ENCODE measurements around the gene WSB2.

Gene WSB2

DNA sequence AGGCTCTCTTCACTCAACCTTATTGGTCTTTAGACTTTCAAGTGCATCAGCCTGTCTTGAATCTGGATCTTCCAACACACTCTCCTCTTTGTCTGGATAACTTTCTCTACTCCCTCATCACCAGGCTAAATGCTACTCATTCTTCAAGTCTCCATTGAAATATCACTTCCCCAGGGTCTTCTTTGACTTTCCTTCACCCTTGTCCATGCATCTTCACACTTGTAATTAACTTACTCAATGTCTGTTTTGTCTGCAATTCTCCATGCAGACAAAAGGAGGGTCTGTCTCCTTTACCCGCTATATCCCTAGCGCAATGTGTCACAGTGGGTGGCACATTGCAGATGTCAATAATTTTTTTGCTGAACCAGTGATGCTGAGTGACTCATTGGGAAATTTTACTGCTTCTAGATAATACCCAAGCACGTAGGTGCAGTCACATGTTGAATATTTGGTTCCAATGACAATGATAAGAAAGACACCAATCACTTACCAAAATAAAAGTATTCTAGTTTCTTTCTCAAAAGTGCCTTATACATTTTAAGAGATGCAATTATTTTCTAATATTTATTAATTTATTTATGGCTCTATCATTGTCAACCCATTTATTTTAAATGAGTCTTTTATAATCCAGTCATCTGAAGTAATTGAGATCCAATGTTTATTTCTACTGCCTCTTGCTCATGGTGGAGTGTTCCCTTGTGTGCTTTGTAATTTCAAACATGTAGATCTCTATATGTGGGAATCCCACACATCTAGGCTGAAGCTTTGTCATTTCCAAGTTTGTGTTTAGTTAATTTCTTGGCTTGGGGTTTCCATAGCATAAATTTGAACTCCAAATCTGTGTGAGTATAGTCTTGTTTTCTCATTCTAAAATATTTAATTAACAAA, 66.2 kb downstream of the WSB2 start:
- no peak for DNase-seq (ENCODE audit: low read depth in 2 of 2)

DNA sequence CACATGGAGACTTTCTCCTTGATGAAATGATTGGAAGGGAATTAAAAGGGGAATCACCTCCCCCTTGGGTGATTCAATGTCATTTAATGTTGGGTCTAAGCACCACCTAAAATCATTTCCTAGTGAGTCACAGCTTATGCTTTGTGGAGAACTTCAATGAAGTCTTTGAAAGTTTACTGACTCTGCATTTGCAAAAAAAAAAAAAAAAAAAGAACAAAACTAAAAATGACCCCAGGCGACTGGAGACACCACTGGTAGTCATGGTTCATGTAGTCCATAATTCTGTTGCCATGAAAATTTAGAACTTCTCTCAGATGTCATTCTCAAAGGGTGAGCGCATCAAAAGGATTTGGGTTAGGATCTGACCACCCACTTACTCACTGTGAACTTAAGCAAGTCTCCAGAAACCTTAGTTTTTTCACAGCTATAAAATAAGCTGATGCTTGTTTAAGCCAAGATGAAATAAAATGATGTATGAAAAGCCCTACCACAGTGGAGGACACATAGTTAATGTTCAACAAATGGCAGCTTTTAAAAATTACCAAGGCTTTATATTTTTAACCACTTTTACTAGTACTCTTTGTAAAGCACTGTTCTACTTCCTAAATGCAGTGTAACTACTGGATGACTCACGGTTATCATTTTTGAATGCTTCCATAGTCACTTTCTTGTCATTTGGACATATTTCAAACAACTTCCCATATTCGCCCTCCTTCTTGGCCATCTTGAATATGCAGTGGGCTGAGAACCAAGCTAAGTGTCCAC, 74.1 kb downstream of the WSB2 start:
- DNase-seq (ENCODE audit: low read depth in 2 of 2) = no peak

DNA sequence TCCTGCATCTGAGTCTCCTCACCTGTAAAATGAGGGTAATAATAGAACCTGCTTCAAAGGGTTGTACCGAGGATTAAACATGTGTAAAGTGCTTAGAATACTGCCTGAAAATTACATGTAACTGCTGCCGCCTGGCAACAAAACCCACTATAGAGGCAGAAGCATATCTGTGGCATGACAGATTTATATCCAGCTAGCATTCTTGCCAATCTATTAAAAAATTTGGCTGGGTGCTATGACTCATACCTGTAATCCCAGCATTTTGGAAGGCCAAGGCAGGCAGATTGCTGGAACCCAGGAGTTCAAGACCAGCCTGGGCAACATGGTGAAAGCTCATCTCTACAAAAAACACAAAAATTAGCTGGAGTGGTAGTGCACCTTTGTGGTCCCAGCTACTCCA, 75.8 kb downstream of the WSB2 start:
- DNase-seq (ENCODE audit: low read depth in 2 of 2) = no peak

Measured in stimulated activated CD4-positive, alpha-beta T cell treated with anti-CD3 and anti-CD28 coated beads, Interleukin-1b, Interleukin-23, amount 100 ng/mL, for 4 hours (primary cell).